HFF-Myc (cell line): ENCODE results near the gene TNS4.

Experiments used
- DNase-seq: peaks from one replicate; pipeline ENCODE4 v3.0.0-alpha.2; 2011; ENCODE audit warnings: low read depth; ENCODE audit errors: extremely low read depth
- H3K4me3 ChIP-seq: replicated peaks from 2 replicates; pipeline ENCODE4 v1.5.1; 2011; ENCODE audit warnings: low read depth, mild to moderate bottlenecking, control low read depth, low read length
- CTCF ChIP-seq: IDR thresholded peaks from 2 replicates; pipeline ENCODE4 v1.5.1; 2012; ENCODE audit warnings: mild to moderate bottlenecking, low read depth, low read length, control low read depth; ENCODE audit errors: missing control alignments

The TNS4 gene

GRCh38 chr17:40519089-40519775, 17.8 kb upstream of the TNS4 start:
- no peak for DNase-seq
- no peak overlapping the region for H3K4me3 ChIP-seq
- TF ChIP-seq CTCF: no peak

GRCh38 chr17:40518401-40519088, 17.1 kb upstream of the TNS4 start:
- no peak for DNase-seq
- H3K4me3 ChIP-seq: no peak overlapping the region

GRCh38 chr17:40517981-40518380, 16.6 kb upstream of the TNS4 start:
- DNase-seq: no peak
- H3K4me3 ChIP-seq: no peak overlapping the region
- TF ChIP-seq CTCF: no peak

More at GRCh38 chr17:40518401-40519088, 17.1 kb upstream of the TNS4 start:
- no peak for TF ChIP-seq CTCF

- no peak overlapping the region for H3K4me3 ChIP-seq
- TF ChIP-seq CTCF: no peak
- no peak for DNase-seq
Measured at GRCh38 chr17:40517286-40517662, 15.9 kb upstream of the TNS4 start.

- no peak for TF ChIP-seq CTCF
- no peak overlapping the region for H3K4me3 ChIP-seq
- DNase-seq: no peak
Measured at GRCh38 chr17:40516581-40517285, 15.3 kb upstream of the TNS4 start.

GRCh38 chr17:40515491-40516041, 14.1 kb upstream of the TNS4 start:
- no peak overlapping the region for H3K4me3 ChIP-seq
- no peak for TF ChIP-seq CTCF
- DNase-seq: no peak
